ENCODE measurements around the gene CAPN13.

Gene CAPN13

DNA sequence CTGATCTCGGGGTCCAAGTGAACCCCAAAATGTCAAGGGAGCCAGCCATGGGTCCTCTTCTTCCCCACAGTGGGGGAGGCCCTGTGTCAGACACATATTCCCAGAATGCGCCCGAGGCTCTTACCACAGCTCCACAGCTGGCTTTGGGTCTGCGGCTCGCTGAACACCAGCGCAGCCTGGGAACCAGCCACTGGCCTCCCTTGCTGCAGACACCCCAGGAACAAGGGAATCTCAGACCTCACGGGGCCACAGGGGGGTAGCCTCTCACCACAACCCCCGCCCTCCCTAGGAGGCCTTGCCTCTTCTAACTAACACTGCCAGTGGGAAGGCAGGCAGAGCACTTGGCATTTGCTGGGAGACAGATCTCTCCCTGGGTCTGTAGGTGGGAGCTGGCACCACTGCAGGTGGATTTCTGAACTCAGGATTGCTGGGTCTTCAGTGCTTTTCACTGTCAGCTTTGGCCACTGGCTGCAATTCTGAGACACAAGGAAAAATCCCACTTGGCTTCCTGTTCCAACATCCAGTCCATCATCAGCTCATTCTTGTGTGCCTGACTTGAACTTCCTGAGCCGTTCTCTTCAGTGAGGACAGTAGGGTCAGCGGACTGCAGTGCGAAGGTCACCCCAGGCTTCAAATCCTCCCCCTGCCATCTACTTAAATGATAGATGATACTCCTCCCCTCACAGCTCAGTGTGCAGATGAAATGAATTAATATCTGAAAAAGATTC is 128.7 kb downstream of the CAPN13 start:
- Histone ChIP-seq H3K4me3 (IDR thresholded peaks at IDR 0.05; ENCODE audit: insufficient read depth, low read depth, low read length) (no peak overlapping the region), H3K27ac (no peak overlapping the region)
- no peak for TF ChIP-seq CTCF (conservative IDR thresholded peaks at IDR 0.05; ENCODE audit: low read depth, low read length)

GRCh38 chr2:30677861-30678385 is 129.3 kb downstream of the CAPN13 start:
- TF ChIP-seq CTCF (conservative IDR thresholded peaks at IDR 0.05; ENCODE audit: low read depth, low read length): no peak
- H3K9ac ChIP-seq: no peak overlapping the region
- no peaks in the 10 kb centered on the region for H4K20me1 ChIP-seq (ENCODE audit: insufficient read depth)
- peaks cover 1% of the 10 kb centered on the region for H3K4me1 ChIP-seq (ENCODE audit: low read depth, poor library complexity, severe bottlenecking)
- H3K4me3 ChIP-seq (IDR thresholded peaks at IDR 0.05; ENCODE audit: insufficient read depth, low read depth, low read length): no peak overlapping the region
- no peak overlapping the region for H2AFZ ChIP-seq (ENCODE audit: low read depth)
- H3K79me2 ChIP-seq (ENCODE audit: insufficient read depth, low read depth): no peaks in the 10 kb centered on the region
- H3K27me3 ChIP-seq (ENCODE audit: insufficient read depth, low read depth): no peaks in the 10 kb centered on the region
- no peak overlapping the region for H3K27ac ChIP-seq
- no peak overlapping the region for H3K4me2 ChIP-seq
- H3K36me3 ChIP-seq (ENCODE audit: insufficient read depth): no peaks in the 10 kb centered on the region

More for the DNA sequence above, 128.7 kb downstream of the CAPN13 start:
- Histone ChIP-seq H3K79me2 (ENCODE audit: insufficient read depth, low read depth) (no peaks in the 10 kb centered on the region), H2AFZ (ENCODE audit: low read depth) (no peak overlapping the region), H3K4me2 (no peak overlapping the region), H3K4me1 (ENCODE audit: low read depth, poor library complexity, severe bottlenecking) (peaks cover 8% of the 10 kb centered on the region), H3K9ac (no peak overlapping the region), H3K36me3 (ENCODE audit: insufficient read depth) (no peaks in the 10 kb centered on the region), H3K27me3 (ENCODE audit: insufficient read depth, low read depth) (no peaks in the 10 kb centered on the region), H4K20me1 (ENCODE audit: insufficient read depth) (no peaks in the 10 kb centered on the region)

DNA sequence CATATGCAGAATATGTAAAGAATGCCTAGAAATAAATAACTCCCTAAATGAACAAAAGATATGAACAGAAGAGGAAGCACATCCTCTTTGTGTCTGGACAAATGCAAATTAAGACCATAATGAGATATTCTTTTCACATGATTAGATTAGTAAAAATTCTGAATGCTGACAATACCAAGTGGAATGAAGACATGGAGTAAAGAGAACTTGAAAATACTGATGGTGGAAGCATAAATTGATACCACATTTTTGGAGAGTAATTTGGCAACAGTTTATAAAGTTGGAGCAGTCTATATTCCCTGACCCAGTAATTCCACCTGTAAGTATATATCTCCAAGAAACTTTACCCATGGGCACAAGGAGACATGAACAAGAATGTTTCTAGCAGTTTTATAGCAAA is 130.0 kb downstream of the CAPN13 start:
- Histone ChIP-seq H2AFZ (ENCODE audit: low read depth) (no peak overlapping the region), H3K79me2 (ENCODE audit: insufficient read depth, low read depth) (no peaks in the 10 kb centered on the region), H3K4me2 (no peak overlapping the region), H4K20me1 (ENCODE audit: insufficient read depth) (no peaks in the 10 kb centered on the region), H3K9ac (no peak overlapping the region), H3K4me1 (ENCODE audit: low read depth, poor library complexity, severe bottlenecking) (no peaks in the 10 kb centered on the region), H3K27ac (no peak overlapping the region), H3K36me3 (ENCODE audit: insufficient read depth) (no peaks in the 10 kb centered on the region), H3K27me3 (ENCODE audit: insufficient read depth, low read depth) (no peaks in the 10 kb centered on the region), H3K4me3 (IDR thresholded peaks at IDR 0.05; ENCODE audit: insufficient read depth, low read depth, low read length) (no peak overlapping the region)
- TF ChIP-seq CTCF (conservative IDR thresholded peaks at IDR 0.05; ENCODE audit: low read depth, low read length): no peak

DNA sequence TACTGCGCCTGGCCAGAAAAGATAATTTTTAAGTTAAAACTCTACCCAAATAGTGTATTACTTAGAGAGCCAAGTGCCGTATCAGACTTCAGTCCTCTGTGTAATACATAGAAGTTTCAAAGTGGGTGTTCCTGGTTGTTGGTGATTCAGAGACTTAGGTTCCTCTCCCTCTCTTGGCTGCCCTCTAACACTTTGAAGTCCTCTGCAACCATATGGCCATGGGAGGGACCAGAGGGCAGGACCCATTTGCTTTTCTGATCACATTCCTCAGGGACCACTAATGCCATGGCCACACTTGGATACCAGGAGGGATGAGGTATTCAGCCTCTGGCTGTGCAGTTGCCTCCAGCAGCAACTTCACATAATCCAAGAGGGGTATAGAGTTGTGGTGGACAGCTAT is 131.5 kb downstream of the CAPN13 start:
- H3K79me2 ChIP-seq (ENCODE audit: insufficient read depth, low read depth): no peaks in the 10 kb centered on the region
- H3K4me3 ChIP-seq (IDR thresholded peaks at IDR 0.05; ENCODE audit: insufficient read depth, low read depth, low read length): no peak overlapping the region
- H3K4me2 ChIP-seq: no peak overlapping the region
- H3K9ac ChIP-seq: no peak overlapping the region
- no peaks in the 10 kb centered on the region for H3K36me3 ChIP-seq (ENCODE audit: insufficient read depth)
- no peaks in the 10 kb centered on the region for H3K27me3 ChIP-seq (ENCODE audit: insufficient read depth, low read depth)
- no peak overlapping the region for H3K27ac ChIP-seq
- TF ChIP-seq CTCF (conservative IDR thresholded peaks at IDR 0.05; ENCODE audit: low read depth, low read length): no peak
- no peaks in the 10 kb centered on the region for H3K4me1 ChIP-seq (ENCODE audit: low read depth, poor library complexity, severe bottlenecking)
- H2AFZ ChIP-seq (ENCODE audit: low read depth): no peak overlapping the region
- no peaks in the 10 kb centered on the region for H4K20me1 ChIP-seq (ENCODE audit: insufficient read depth)

All from KMS-11 (cell line).